ENCODE measurements around the gene RRM2.
"Not testable (repeated sequence)": the region's sequence is repeated elsewhere in the genome, so short reads cannot be mapped to it uniquely, and the experiment has no call there.

Gene RRM2

DNA sequence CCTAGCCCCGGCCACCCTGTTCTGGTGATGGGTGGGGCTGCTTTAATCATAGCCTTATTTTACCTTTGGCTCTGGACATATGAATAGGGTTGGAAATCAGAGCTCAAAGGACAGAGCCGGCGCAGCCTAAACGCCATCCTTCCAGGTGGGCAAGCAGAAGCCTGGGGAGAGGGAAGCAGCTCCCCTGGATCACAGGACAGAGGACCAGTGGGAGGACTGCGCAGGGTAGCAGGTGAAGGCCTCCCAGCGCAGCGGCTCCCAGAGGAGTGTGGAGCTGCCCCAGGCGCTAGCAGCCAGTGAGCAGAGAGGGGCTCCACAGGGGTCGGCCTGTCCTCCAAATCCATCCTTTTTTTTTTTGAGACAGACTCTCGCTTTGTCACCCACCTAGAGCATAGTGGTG, 25.9 kb upstream of the RRM2 start:
- no peaks in the 10 kb centered on the region for H3K36me3 ChIP-seq (ENCODE audit: control insufficient read depth, insufficient read depth, low read length)
- H2AFZ ChIP-seq = no peak overlapping the region
- no peak overlapping the region for H3K27ac ChIP-seq
- TF ChIP-seq, protein P1, sequence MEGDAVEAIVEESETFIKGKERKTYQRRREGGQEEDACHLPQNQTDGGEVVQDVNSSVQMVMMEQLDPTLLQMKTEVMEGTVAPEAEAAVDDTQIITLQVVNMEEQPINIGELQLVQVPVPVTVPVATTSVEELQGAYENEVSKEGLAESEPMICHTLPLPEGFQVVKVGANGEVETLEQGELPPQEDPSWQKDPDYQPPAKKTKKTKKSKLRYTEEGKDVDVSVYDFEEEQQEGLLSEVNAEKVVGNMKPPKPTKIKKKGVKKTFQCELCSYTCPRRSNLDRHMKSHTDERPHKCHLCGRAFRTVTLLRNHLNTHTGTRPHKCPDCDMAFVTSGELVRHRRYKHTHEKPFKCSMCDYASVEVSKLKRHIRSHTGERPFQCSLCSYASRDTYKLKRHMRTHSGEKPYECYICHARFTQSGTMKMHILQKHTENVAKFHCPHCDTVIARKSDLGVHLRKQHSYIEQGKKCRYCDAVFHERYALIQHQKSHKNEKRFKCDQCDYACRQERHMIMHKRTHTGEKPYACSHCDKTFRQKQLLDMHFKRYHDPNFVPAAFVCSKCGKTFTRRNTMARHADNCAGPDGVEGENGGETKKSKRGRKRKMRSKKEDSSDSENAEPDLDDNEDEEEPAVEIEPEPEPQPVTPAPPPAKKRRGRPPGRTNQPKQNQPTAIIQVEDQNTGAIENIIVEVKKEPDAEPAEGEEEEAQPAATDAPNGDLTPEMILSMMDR (IDR thresholded peaks at IDR 0.05) = no peak
- no peaks in the 10 kb centered on the region for H3K9me3 ChIP-seq (ENCODE audit: control insufficient read depth, low read length)
- H3K27me3 ChIP-seq (ENCODE audit: control insufficient read depth, insufficient read depth, low read length) = no peaks in the 10 kb centered on the region
- H3K79me2 ChIP-seq = no peaks in the 10 kb centered on the region
- H3K4me3 ChIP-seq (ENCODE audit: low read depth, low read length) = no peak overlapping the region
- H3K4me1 ChIP-seq = no peaks in the 10 kb centered on the region
- no peak overlapping the region for H3K4me2 ChIP-seq (ENCODE audit: low read length)
- H3K9ac ChIP-seq = no peak overlapping the region

DNA sequence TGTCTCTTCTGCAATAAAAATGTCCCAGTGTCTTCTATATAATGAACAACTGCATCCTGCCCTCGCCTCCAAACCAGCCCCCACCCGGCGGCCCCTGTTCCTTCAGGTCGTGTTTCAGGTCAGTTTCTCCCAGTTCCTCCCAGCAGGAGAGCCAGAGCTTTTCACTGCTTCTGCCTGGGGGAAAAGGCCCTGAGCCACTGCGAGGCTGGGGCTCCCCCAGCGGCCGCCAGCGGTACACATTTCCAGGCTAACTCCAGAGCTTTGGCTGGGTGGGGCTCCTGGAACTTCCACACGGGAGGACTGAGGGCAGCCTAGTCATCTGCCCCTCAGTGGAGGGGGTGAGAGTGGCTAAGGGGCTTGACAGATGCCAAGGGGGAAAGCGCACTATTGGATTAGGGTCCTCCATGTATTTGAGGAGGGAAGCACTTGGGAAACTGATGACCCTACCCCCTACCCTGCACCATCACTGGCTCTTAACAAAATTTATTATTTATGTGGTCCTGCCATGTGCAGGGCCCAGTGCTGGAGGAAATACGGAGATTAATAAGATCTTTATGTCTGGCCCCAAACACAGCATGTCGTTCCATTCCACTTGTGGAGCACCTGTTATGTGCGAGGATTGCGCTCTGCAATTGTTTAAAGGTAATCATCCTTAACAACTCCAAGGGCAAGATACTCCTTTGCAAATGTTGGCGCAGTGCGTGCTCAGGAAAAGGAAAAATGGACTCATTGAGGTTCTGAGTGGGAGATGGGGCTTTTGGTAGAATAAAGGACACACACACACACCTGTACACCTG, 25.0 kb upstream of the RRM2 start:
- Histone ChIP-seq H3K36me3 (ENCODE audit: control insufficient read depth, insufficient read depth, low read length) (no peaks in the 10 kb centered on the region), H3K4me1 (no peaks in the 10 kb centered on the region), H3K9me3 (ENCODE audit: control insufficient read depth, low read length) (no peaks in the 10 kb centered on the region), H3K27me3 (ENCODE audit: control insufficient read depth, insufficient read depth, low read length) (no peaks in the 10 kb centered on the region), H3K9ac (no peak overlapping the region), H2AFZ (no peak overlapping the region), H3K4me2 (ENCODE audit: low read length) (no peak overlapping the region), H3K27ac (no peak overlapping the region), H3K4me3 (ENCODE audit: low read depth, low read length) (no peak overlapping the region), H3K79me2 (no peaks in the 10 kb centered on the region)
- TF ChIP-seq, protein P1 (IDR thresholded peaks at IDR 0.05) = peak; percentile 98

DNA sequence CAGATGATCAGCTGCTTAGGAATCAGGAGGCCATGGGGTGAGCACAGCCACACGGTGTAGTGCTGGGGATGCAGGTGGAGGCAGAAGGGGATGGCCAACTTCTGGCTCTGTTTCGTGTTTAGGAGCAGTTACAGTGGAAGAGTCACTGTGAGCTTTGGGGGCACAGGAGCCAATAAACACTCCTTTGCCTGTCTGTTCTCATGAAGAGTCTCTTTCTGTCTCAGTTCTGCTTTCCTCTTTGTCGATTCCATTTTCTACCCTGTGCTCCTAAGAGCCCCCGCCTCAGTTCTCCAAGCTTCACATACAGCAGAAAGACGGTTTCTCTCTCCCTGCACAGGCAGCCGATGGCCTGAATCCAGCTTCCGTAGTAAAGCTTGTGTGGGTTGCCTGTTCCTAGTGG, 21.0 kb upstream of the RRM2 start:
- Histone ChIP-seq H3K9me3 (ENCODE audit: control insufficient read depth, low read length) (no peaks in the 10 kb centered on the region), H3K36me3 (ENCODE audit: control insufficient read depth, insufficient read depth, low read length) (no peaks in the 10 kb centered on the region), H3K9ac (no peak overlapping the region), H3K27me3 (ENCODE audit: control insufficient read depth, insufficient read depth, low read length) (no peaks in the 10 kb centered on the region), H2AFZ (no peak overlapping the region), H3K27ac (no peak overlapping the region), H3K4me1 (no peaks in the 10 kb centered on the region), H3K79me2 (no peaks in the 10 kb centered on the region), H3K4me3 (ENCODE audit: low read depth, low read length) (no peak overlapping the region), H3K4me2 (ENCODE audit: low read length) (no peak overlapping the region)
- TF ChIP-seq, protein P1 (IDR thresholded peaks at IDR 0.05) = no peak

DNA sequence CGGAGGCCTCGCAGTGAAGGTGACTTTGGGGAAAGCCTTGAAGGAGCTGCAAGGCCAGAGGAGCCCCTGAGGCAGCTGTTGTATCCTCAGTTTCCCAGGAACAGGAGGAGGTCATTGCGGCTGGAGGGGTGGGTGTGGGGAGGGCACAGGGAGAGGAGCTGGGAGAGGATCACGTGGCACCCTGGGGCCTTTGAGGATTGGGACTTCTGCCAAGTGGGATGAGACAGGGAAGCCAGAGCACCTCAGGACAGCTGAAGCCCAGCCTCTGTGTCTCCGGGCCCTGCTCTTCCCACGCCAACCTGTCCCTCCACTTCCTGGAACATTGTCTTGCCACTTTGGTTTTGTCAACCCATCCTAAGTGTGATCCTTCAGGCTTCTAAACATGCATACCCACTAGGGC, 19.4 kb upstream of the RRM2 start:
- Histone ChIP-seq H3K36me3 (ENCODE audit: control insufficient read depth, insufficient read depth, low read length) (no peaks in the 10 kb centered on the region), H3K4me3 (ENCODE audit: low read depth, low read length) (no peak overlapping the region), H3K79me2 (no peaks in the 10 kb centered on the region), H3K9me3 (ENCODE audit: control insufficient read depth, low read length) (no peaks in the 10 kb centered on the region), H2AFZ (no peak overlapping the region), H3K27me3 (ENCODE audit: control insufficient read depth, insufficient read depth, low read length) (no peaks in the 10 kb centered on the region), H3K27ac (no peak overlapping the region), H3K9ac (no peak overlapping the region), H3K4me2 (ENCODE audit: low read length) (no peak overlapping the region), H3K4me1 (no peaks in the 10 kb centered on the region)
- TF ChIP-seq, protein P1 (IDR thresholded peaks at IDR 0.05) = no peak

DNA sequence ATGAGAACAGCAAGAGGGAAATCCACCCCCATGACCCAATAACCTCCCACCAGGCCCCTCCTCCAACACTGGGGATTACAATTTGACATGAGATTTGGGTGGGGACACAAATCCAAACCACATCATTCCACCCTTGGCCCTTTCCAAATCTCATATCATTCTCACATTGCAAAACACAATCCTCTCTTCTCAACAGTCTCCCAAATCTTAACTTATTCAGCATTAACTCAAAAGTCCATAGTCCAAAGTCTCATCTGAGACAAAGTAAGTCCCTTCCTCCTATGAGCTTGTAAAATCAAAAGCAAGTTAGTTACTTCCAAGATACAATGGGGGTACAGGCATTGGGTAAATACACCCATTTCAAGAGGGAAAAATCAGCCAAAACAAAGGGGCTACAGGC, 17.6 kb upstream of the RRM2 start:
- H3K79me2 ChIP-seq; H3K9me3 ChIP-seq (ENCODE audit: control insufficient read depth, low read length); H3K4me1 ChIP-seq; H2AFZ ChIP-seq; H3K36me3 ChIP-seq (ENCODE audit: control insufficient read depth, insufficient read depth, low read length); H3K4me3 ChIP-seq (ENCODE audit: low read depth, low read length); H3K27me3 ChIP-seq (ENCODE audit: control insufficient read depth, insufficient read depth, low read length); H3K27ac ChIP-seq; H3K9ac ChIP-seq; H3K4me2 ChIP-seq (ENCODE audit: low read length): not testable (repeated sequence)

Measured in parathyroid adenoma (tissue), 2 donors.